Kidney epithelial cell (primary cell): ENCODE measurements around the gene PRKG1. TPM values are rescaled to one million over a fixed set of nuclear protein-coding genes. Genes with fewer than 3 reads are reported as not detected.

ENCODE experiments used
- DNase-seq: peaks from one replicate; pipeline ENCODE4 v3.0.0-alpha.2; 2010; ENCODE audit warnings: low read depth
- H3K27me3 ChIP-seq: 2 replicates; pipeline ENCODE4 v1.6.0; 2011; ENCODE audit warnings: low read length; ENCODE audit not compliant: control insufficient read depth, insufficient read depth
- H3K36me3 ChIP-seq: 2 replicates; pipeline ENCODE4 v1.5.1; 2011; ENCODE audit warnings: low read length; ENCODE audit not compliant: control insufficient read depth, insufficient read depth
- H3K4me3 ChIP-seq: 2 replicates; pipeline ENCODE4 v1.5.1; 2011; ENCODE audit warnings: low read depth, mild to moderate bottlenecking, control low read depth, low read length
- CTCF ChIP-seq: IDR thresholded peaks from 2 replicates; pipeline ENCODE4 v1.5.1; 2011; ENCODE audit warnings: mild to moderate bottlenecking, moderate library complexity, low read length, control low read depth, inconsistent platforms; ENCODE audit not compliant: insufficient read depth, poor library complexity, severe bottlenecking
- total RNA-seq: library from RNA; depleted of rRNA; stranded (reverse); fragments of >200 nt; gene quantifications from 2 replicates; pipeline ENCODE4 v1.2.3, GENCODE V29; 2015

Gene PRKG1
- total RNA-seq, 1 donor from 2014 or later, result 1.3 TPM

- no peak overlapping the region for H3K4me3 ChIP-seq
- no peaks in the 10 kb centered on the region for H3K27me3 ChIP-seq
- no peaks in the 10 kb centered on the region for H3K36me3 ChIP-seq
- TF ChIP-seq CTCF, result no peak
- no peak for DNase-seq
Measured at GRCh38 chr10:52064084-52064845, 990.0 kb downstream of the PRKG1 start.

DNA sequence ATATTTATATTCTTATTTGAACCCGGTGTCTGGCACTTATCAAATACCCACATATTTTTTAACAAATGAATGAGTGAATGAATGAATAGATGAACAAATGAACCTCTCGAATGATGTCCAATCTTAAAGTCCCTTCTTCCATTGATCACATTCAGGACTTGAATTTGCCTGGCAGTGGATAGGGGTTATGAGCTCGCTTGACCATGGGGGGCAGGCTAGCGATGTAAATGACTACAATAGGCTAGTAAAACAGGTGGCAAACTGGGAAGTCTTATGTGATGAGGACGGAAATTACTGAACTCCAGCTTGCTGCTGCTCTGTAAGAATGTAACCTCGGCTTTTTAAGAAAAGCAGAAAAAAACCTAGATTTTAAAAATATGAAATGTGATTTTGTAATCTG lies 992.1 kb downstream of the PRKG1 start:
- no peak for DNase-seq
- TF ChIP-seq CTCF, result no peak
- no peaks in the 10 kb centered on the region for H3K27me3 ChIP-seq
- no peaks in the 10 kb centered on the region for H3K36me3 ChIP-seq
- H3K4me3 ChIP-seq, result no peak overlapping the region

DNA sequence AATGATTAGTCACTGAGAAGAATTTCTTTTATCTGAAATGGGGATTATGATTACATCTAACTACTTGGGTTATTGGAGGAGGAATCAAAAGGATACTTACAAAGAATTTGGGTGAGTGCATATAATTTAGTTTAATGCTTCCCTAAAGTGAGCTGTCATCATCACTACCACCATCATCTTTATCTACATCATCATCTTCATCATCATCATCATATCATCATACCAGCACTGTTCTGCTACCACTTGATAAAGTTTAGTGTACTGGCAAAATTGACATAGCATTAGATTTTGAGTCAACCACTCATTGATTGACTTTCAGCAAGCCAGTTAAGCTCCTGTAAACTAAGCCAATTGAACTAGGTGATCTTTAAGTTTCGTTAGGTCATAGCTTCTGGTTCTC lies 994.2 kb downstream of the PRKG1 start:
- DNase-seq, result no peak
- Histone ChIP-seq H3K27me3 (no peaks in the 10 kb centered on the region), H3K4me3 (no peak overlapping the region), H3K36me3 (no peaks in the 10 kb centered on the region)
- TF ChIP-seq CTCF, result no peak

- no peak for TF ChIP-seq CTCF
- H3K36me3 ChIP-seq, result no peaks in the 10 kb centered on the region
- no peak for DNase-seq
- H3K27me3 ChIP-seq, result no peaks in the 10 kb centered on the region
- H3K4me3 ChIP-seq, result no peak overlapping the region
Measured at GRCh38 chr10:52071814-52072213, 997.5 kb downstream of the PRKG1 start.

GRCh38 chr10:52074505-52075026 lies 1000.3 kb downstream of the PRKG1 start:
- H3K36me3 ChIP-seq, result no peaks in the 10 kb centered on the region
- H3K27me3 ChIP-seq, result no peaks in the 10 kb centered on the region
- no peak for TF ChIP-seq CTCF
- no peak for DNase-seq
- H3K4me3 ChIP-seq, result no peak overlapping the region

GRCh38 chr10:52077814-52078213 lies 1003.5 kb downstream of the PRKG1 start:
- no peaks in the 10 kb centered on the region for H3K27me3 ChIP-seq
- H3K36me3 ChIP-seq, result no peaks in the 10 kb centered on the region
- DNase-seq, result no peak
- TF ChIP-seq CTCF, result no peak
- no peak overlapping the region for H3K4me3 ChIP-seq
